ENCODE results near the gene GNA15. TPM values are rescaled to one million over a fixed set of nuclear protein-coding genes. Genes with fewer than 3 reads are reported as not detected.

The GNA15 gene
- total RNA-seq, 1 donor from 2014 or later, result 1.2 TPM

DNA sequence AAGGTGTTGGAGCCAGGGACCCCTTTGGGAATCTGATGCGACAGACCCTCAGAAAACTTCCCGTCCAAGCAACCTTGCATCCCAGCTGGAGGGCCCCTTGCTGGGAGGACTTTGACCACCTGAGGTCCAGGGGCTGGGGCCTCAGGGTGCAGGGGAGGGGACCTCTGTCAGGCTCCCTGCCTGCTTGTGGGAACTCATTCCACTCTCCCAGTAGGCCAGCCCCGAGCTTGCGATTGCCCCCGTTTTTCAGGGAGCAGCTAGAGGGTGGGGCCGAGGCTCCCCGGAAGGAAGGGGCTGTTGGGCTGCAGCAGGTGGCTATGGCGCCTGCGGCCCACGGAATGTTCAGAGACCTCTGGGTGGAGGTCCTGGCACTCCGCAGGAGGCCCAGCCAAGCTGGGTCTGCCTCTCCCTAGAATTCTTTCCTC is 38.9 kb upstream of the GNA15 start:
- no peak for DNase-seq (ENCODE audit: low read depth)
- TF ChIP-seq, protein P1, sequence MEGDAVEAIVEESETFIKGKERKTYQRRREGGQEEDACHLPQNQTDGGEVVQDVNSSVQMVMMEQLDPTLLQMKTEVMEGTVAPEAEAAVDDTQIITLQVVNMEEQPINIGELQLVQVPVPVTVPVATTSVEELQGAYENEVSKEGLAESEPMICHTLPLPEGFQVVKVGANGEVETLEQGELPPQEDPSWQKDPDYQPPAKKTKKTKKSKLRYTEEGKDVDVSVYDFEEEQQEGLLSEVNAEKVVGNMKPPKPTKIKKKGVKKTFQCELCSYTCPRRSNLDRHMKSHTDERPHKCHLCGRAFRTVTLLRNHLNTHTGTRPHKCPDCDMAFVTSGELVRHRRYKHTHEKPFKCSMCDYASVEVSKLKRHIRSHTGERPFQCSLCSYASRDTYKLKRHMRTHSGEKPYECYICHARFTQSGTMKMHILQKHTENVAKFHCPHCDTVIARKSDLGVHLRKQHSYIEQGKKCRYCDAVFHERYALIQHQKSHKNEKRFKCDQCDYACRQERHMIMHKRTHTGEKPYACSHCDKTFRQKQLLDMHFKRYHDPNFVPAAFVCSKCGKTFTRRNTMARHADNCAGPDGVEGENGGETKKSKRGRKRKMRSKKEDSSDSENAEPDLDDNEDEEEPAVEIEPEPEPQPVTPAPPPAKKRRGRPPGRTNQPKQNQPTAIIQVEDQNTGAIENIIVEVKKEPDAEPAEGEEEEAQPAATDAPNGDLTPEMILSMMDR (conservative IDR thresholded peaks at IDR 0.05; ENCODE audit: low read depth, low read length), result no peak
- peak overlapping the region; percentile 32 for H3K4me3 ChIP-seq (ENCODE audit: low read depth, low read length)

DNA sequence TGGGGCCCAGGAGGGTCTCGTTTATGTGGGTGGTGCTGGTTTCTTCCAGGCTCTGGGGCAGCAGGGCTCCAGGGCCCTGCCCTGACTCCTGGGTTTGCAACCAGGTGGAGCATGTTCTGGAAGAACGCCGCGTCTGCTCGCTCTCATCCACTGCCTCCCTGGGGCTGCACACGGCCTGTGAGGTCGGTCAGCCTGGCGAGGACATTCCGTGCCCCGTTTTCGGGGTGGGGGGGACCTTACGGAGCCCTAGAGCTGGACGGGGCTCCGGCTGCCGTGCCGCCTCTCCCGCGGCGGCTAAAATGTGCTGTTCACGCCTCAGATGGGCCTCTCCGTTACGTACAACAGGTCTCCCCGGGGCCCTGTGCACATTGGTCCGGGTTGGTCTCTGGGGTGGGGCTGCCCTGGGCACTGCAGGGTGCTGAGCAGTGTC is 38.4 kb upstream of the GNA15 start:
- TF ChIP-seq, protein P1 (conservative IDR thresholded peaks at IDR 0.05; ENCODE audit: low read depth, low read length), result no peak
- peak overlapping the region; percentile 32 for H3K4me3 ChIP-seq (ENCODE audit: low read depth, low read length)
- no peak for DNase-seq (ENCODE audit: low read depth)

GRCh38 chr19:3098141-3098514 is 37.7 kb upstream of the GNA15 start:
- peak overlapping the region; percentile 34 for H3K4me3 ChIP-seq (ENCODE audit: low read depth, low read length)
- DNase-seq (ENCODE audit: low read depth), result no peak
- TF ChIP-seq, protein P1 (conservative IDR thresholded peaks at IDR 0.05; ENCODE audit: low read depth, low read length), result no peak

DNA sequence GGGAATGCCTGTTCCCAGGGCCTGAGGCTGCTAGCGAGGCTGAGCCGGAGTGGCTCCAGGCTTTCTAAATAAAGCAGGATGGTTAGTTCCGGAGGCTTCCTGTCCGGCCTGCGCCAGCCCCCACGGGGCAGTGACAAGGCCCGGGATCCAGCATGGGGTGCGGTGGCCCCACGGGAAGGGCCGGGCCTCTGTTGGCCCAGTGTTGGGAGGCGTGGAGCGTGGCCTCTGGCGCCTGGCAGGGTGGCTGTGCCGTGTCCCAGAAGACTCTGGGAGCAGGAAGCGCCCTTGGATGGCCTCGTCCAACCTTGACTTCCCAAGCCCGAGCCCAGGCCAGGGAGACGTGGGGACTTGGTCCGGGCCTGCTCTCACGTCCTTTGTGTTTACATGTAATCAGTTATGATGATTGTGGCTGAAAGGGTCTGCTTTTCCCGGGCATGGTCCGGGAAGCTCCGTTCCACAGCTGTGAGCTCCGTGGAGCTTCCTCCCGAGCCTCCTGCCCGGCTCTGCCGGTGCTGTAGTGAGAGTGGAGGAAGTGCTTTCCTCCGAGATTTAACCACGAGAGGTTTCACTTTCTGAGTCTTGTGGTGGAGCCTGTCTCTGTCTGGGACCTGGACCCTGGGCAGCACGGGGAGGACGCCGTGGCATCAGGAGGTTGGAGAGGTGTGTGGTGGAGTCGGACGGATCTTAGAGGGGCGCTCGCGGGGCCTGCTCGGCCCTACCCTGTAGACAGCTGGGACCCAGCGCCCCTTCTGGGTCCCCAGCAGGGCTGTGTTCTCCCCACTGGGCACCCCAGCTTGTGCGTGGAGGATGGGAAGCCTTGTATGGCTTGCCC is 37.1 kb upstream of the GNA15 start:
- H3K4me3 ChIP-seq (ENCODE audit: low read depth, low read length), result peak overlapping the region; percentile 34
- TF ChIP-seq, protein P1 (conservative IDR thresholded peaks at IDR 0.05; ENCODE audit: low read depth, low read length), result no peak
- no peak for DNase-seq (ENCODE audit: low read depth)

DNA sequence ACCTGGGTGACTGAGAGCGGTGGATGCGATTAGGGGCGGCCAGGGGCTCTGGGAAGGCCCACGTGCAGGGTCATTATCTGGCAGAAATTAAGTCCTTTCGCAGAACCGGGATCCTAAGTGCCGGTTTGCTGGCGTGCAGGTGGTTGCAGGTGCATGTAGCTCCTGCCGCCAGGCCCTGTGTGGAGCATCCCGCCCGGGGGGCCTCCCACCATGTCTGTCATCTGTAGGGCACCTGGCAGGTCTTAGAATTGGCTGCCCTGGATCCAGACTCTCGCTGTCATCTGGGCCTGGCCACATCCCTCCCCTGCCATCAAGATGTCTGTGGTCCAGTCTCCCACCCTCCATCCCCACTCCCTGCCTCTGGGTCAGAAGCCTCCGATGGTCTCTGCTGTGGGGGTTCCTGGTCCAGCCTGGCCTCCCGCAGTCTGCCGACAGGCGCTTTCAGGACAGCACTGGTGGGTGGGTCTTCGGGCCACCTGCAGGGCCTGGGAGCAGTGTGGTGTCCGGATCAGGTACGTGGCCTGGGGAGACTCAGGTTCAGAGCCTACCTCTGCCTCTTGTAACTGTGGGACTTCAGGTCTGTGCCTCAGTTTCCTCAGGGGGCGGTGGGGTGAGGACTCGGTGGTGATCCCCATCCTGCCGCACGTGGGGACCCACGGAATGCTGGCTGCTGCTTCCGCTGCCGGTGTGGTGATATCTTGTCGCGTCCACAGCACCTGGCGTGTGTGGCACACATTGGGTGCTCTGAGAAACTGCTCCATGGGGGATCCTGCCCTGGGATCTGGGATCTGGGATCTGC is 36.3 kb upstream of the GNA15 start:
- H3K4me3 ChIP-seq (ENCODE audit: low read depth, low read length), result no peak overlapping the region
- no peak for DNase-seq (ENCODE audit: low read depth)
- TF ChIP-seq, protein P1 (conservative IDR thresholded peaks at IDR 0.05; ENCODE audit: low read depth, low read length), result no peak

DNA sequence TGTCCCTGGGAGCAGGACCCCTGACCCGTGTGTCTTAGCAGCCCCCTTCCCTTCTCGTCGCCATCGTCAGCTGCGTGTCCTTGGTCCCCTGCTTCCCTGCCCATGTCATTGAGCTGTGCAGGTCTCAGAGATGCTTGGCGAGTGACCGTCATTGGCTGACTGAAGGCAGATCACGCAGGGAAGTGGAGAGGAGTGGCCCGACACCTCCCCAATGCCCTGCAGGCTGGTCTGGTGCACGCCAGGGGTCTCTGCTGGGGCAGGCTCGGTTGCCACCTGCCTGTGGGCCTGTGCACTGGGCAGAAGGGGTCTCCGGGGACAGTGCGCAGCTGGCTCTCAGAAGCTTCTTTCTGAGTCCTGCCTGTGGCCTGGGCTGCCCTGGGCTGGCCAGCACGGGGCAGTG is 35.5 kb upstream of the GNA15 start:
- H3K4me3 ChIP-seq (ENCODE audit: low read depth, low read length), result no peak overlapping the region
- TF ChIP-seq, protein P1 (conservative IDR thresholded peaks at IDR 0.05; ENCODE audit: low read depth, low read length), result no peak
- DNase-seq (ENCODE audit: low read depth), result no peak
